ENCODE data around the gene SLC25A24.
A peak's percentile ranks its signal among the peaks of the same experiment; 100 is the strongest.
"Not testable (repeated sequence)": the region's sequence is repeated elsewhere in the genome, so short reads cannot be mapped to it uniquely, and the experiment has no call there.

The SLC25A24 gene

GRCh38 chr1:108199781-108200686 is at the start of gene SLC25A24:
Gene SLC25A24 (minus strand): TSS chr1:108200343. CDS start chr1:108200138, 205 bp downstream.
- Mint-ChIP-seq H3K36me3 (ENCODE audit: low read depth) (peaks cover 39% of the 10 kb centered on the region), H3K4me3 (peak within 1 kb of the TSS; percentile 88), H3K27me3 (ENCODE audit: low read depth) (peaks cover 4% of the 10 kb centered on the region), H3K4me1 (ENCODE audit: low read depth) (peaks cover 35% of the 10 kb centered on the region), H3K27ac (peak within 1 kb of the TSS; percentile 84), H3K9me3 (peaks cover 14% of the 10 kb centered on the region)
- peak; percentile 86 for DNase-seq (ENCODE audit: low spot score)

GRCh38 chr1:108243976-108244375 is 43.8 kb upstream of the SLC25A24 start, which contains the start of gene NBPF4:
Gene NBPF4 (minus strand): TSS chr1:108244076. CDS start chr1:108243761, 315 bp downstream.
- not testable (repeated sequence) for H3K9me3 Mint-ChIP-seq; H3K4me1 Mint-ChIP-seq (ENCODE audit: low read depth); H3K36me3 Mint-ChIP-seq (ENCODE audit: low read depth); H3K27me3 Mint-ChIP-seq (ENCODE audit: low read depth); DNase-seq (ENCODE audit: low spot score); H3K4me3 Mint-ChIP-seq; H3K27ac Mint-ChIP-seq

GRCh38 chr1:108239426-108239825 is 39.3 kb upstream of the SLC25A24 start:
- H3K27me3 Mint-ChIP-seq (ENCODE audit: low read depth); H3K4me3 Mint-ChIP-seq; H3K27ac Mint-ChIP-seq: not testable (repeated sequence)

GRCh38 chr1:108235308-108235707 is 35.2 kb upstream of the SLC25A24 start:
- H3K36me3 Mint-ChIP-seq (ENCODE audit: low read depth); H3K27ac Mint-ChIP-seq; H3K4me3 Mint-ChIP-seq; H3K9me3 Mint-ChIP-seq; H3K4me1 Mint-ChIP-seq (ENCODE audit: low read depth); DNase-seq (ENCODE audit: low spot score); H3K27me3 Mint-ChIP-seq (ENCODE audit: low read depth): not testable (repeated sequence)

More at GRCh38 chr1:108239426-108239825, 39.3 kb upstream of the SLC25A24 start:
- not testable (repeated sequence) for H3K9me3 Mint-ChIP-seq; H3K4me1 Mint-ChIP-seq (ENCODE audit: low read depth); DNase-seq (ENCODE audit: low spot score); H3K36me3 Mint-ChIP-seq (ENCODE audit: low read depth)

- not testable (repeated sequence) for H3K27ac Mint-ChIP-seq; H3K27me3 Mint-ChIP-seq (ENCODE audit: low read depth); H3K9me3 Mint-ChIP-seq; H3K36me3 Mint-ChIP-seq (ENCODE audit: low read depth); H3K4me3 Mint-ChIP-seq; H3K4me1 Mint-ChIP-seq (ENCODE audit: low read depth); DNase-seq (ENCODE audit: low spot score)
Measured at GRCh38 chr1:108232183-108232582, 32.0 kb upstream of the SLC25A24 start.

- not testable (repeated sequence) for H3K4me3 Mint-ChIP-seq; H3K27me3 Mint-ChIP-seq (ENCODE audit: low read depth); H3K4me1 Mint-ChIP-seq (ENCODE audit: low read depth); H3K27ac Mint-ChIP-seq; DNase-seq (ENCODE audit: low spot score); H3K36me3 Mint-ChIP-seq (ENCODE audit: low read depth); H3K9me3 Mint-ChIP-seq
Measured at GRCh38 chr1:108229976-108230375, 29.8 kb upstream of the SLC25A24 start.

GRCh38 chr1:108227772-108228171 is 27.6 kb upstream of the SLC25A24 start:
- H3K27me3 Mint-ChIP-seq (ENCODE audit: low read depth); H3K36me3 Mint-ChIP-seq (ENCODE audit: low read depth); H3K9me3 Mint-ChIP-seq; H3K4me3 Mint-ChIP-seq; H3K4me1 Mint-ChIP-seq (ENCODE audit: low read depth); H3K27ac Mint-ChIP-seq; DNase-seq (ENCODE audit: low spot score): not testable (repeated sequence)

GRCh38 chr1:108226855-108227254 is 26.7 kb upstream of the SLC25A24 start:
- DNase-seq (ENCODE audit: low spot score); H3K9me3 Mint-ChIP-seq; H3K27ac Mint-ChIP-seq; H3K4me1 Mint-ChIP-seq (ENCODE audit: low read depth); H3K27me3 Mint-ChIP-seq (ENCODE audit: low read depth); H3K36me3 Mint-ChIP-seq (ENCODE audit: low read depth); H3K4me3 Mint-ChIP-seq: not testable (repeated sequence)

GRCh38 chr1:108223226-108223625 is 23.1 kb upstream of the SLC25A24 start:
- H3K9me3 Mint-ChIP-seq; H3K27me3 Mint-ChIP-seq (ENCODE audit: low read depth); H3K36me3 Mint-ChIP-seq (ENCODE audit: low read depth): not testable (repeated sequence)

GRCh38 chr1:108217515-108218174 is 17.5 kb upstream of the SLC25A24 start:
- H3K9me3 Mint-ChIP-seq; H3K27ac Mint-ChIP-seq; H3K4me1 Mint-ChIP-seq (ENCODE audit: low read depth); H3K27me3 Mint-ChIP-seq (ENCODE audit: low read depth); H3K36me3 Mint-ChIP-seq (ENCODE audit: low read depth); DNase-seq (ENCODE audit: low spot score); H3K4me3 Mint-ChIP-seq: not testable (repeated sequence)

More at GRCh38 chr1:108223226-108223625, 23.1 kb upstream of the SLC25A24 start:
- DNase-seq (ENCODE audit: low spot score); H3K4me3 Mint-ChIP-seq; H3K4me1 Mint-ChIP-seq (ENCODE audit: low read depth); H3K27ac Mint-ChIP-seq: not testable (repeated sequence)

- peaks cover 12% of the 10 kb centered on the region for H3K27me3 Mint-ChIP-seq (ENCODE audit: low read depth)
- H3K4me3 Mint-ChIP-seq; H3K27ac Mint-ChIP-seq; H3K4me1 Mint-ChIP-seq (ENCODE audit: low read depth); DNase-seq (ENCODE audit: low spot score); H3K36me3 Mint-ChIP-seq (ENCODE audit: low read depth); H3K9me3 Mint-ChIP-seq: not testable (repeated sequence)
Measured at GRCh38 chr1:108217007-108217406, 16.9 kb upstream of the SLC25A24 start.

GRCh38 chr1:108216028-108216890 is 16.1 kb upstream of the SLC25A24 start:
- not testable (repeated sequence) for H3K36me3 Mint-ChIP-seq (ENCODE audit: low read depth); H3K4me1 Mint-ChIP-seq (ENCODE audit: low read depth); H3K4me3 Mint-ChIP-seq; H3K9me3 Mint-ChIP-seq; DNase-seq (ENCODE audit: low spot score); H3K27ac Mint-ChIP-seq
- H3K27me3 Mint-ChIP-seq (ENCODE audit: low read depth) = peaks cover 18% of the 10 kb centered on the region

GRCh38 chr1:108214641-108215465 is 14.7 kb upstream of the SLC25A24 start:
- H3K27ac Mint-ChIP-seq; DNase-seq (ENCODE audit: low spot score); H3K9me3 Mint-ChIP-seq; H3K36me3 Mint-ChIP-seq (ENCODE audit: low read depth); H3K4me3 Mint-ChIP-seq: not testable (repeated sequence)
- peaks cover 20% of the 10 kb centered on the region for H3K27me3 Mint-ChIP-seq (ENCODE audit: low read depth)
- peaks cover 12% of the 10 kb centered on the region for H3K4me1 Mint-ChIP-seq (ENCODE audit: low read depth)
